Hindlimb muscle (tissue), 1 donor: ENCODE results near the gene CAPN10. TPM values are rescaled to one million over a fixed set of nuclear protein-coding genes. Genes with fewer than 3 reads are reported as not detected.
A peak's percentile ranks its signal among the peaks of the same experiment; 100 is the strongest.
"Not testable (repeated sequence)": the region's sequence is repeated elsewhere in the genome, so short reads cannot be mapped to it uniquely, and the experiment has no call there.

ENCODE experiments used
- DNase-seq: peaks from one replicate; pipeline ENCODE4 v3.0.0-alpha.2; 2013
- polyA plus RNA-seq: library from polyadenylated mRNA; unstranded; fragments of 120-200 nt; gene quantifications from one replicate; pipeline ENCODE4 v1.2.1, GENCODE V29; 2013; ENCODE audit not compliant: insufficient read length

CAPN10 gene
- polyA plus RNA-seq, 1 donor: 16.7 TPM

- peak; percentile 40 for DNase-seq
These were observed 17.9 kb downstream of the CAPN10 start for GRCh38 chr2:240604291-240604938.

GRCh38 chr2:240604939-240605716 is 18.6 kb downstream of the CAPN10 start:
- DNase-seq: no peak

- DNase-seq: no peak
These were observed 19.6 kb downstream of the CAPN10 start for GRCh38 chr2:240605867-240606743.

- DNase-seq: no peak
These were observed 25.2 kb downstream of the CAPN10 start for GRCh38 chr2:240611601-240612210.

- DNase-seq: no peak
These were observed 27.2 kb downstream of the CAPN10 start for GRCh38 chr2:240613781-240614180.

GRCh38 chr2:240614391-240614790 is 27.9 kb downstream of the CAPN10 start:
- DNase-seq: no peak

GRCh38 chr2:240615396-240615795 is 28.9 kb downstream of the CAPN10 start:
- no peak for DNase-seq

- DNase-seq: no peak
These were observed 29.4 kb downstream of the CAPN10 start for GRCh38 chr2:240615820-240616547.

- not testable (repeated sequence) for DNase-seq
These were observed 30.5 kb downstream of the CAPN10 start for GRCh38 chr2:240616860-240617666.

- no peak for DNase-seq
These were observed 32.2 kb downstream of the CAPN10 start for GRCh38 chr2:240618776-240619175.

GRCh38 chr2:240619506-240620148 is 33.1 kb downstream of the CAPN10 start:
- no peak for DNase-seq

GRCh38 chr2:240620149-240620731 is 33.7 kb downstream of the CAPN10 start:
- no peak for DNase-seq

GRCh38 chr2:240620859-240621258 is 34.3 kb downstream of the CAPN10 start:
- no peak for DNase-seq

- DNase-seq: no peak
These were observed 35.5 kb downstream of the CAPN10 start for GRCh38 chr2:240622060-240622411.

GRCh38 chr2:240622531-240623235 is 36.1 kb downstream of the CAPN10 start:
- no peak for DNase-seq

- DNase-seq: no peak
These were observed 37.0 kb downstream of the CAPN10 start for GRCh38 chr2:240623531-240624010.

- no peak for DNase-seq
These were observed 37.7 kb downstream of the CAPN10 start for GRCh38 chr2:240624011-240624949.

GRCh38 chr2:240624950-240625621 is 38.6 kb downstream of the CAPN10 start, which contains the start of gene GPR35:
Gene GPR35, plus strand, starts transcription at chr2:240625480. Its CDS starts 4,473 bp downstream, at chr2:240629953.
- no peak for DNase-seq
